GM23338 (cell line): Measurements from ENCODE around the gene KIAA0232.
A peak's percentile ranks its signal among the peaks of the same experiment; 100 is the strongest.

Source experiments
- CREB1 ChIP-seq: fragments of 250-450 bp; sonication (Bioruptor Pico); IDR thresholded peaks from 2 replicates; pipeline ENCODE4 v1.5.0; 2020; ENCODE audit warnings: low read depth, mild to moderate bottlenecking, moderate library complexity
- CTCF ChIP-seq, 2 experiments: fragments of 200-600 bp in 1 of 2; sonication (generic) in 1 of 2; conservative IDR thresholded peaks; 2 replicates each; pipeline versions ENCODE4 v1.5.1 to v1.6.1; 2016 to 2017; ENCODE audit warnings: antibody characterized with exemption in 2 of 2, low read depth in 2 of 2, mild to moderate bottlenecking in 2 of 2, moderate library complexity in 1 of 2
- EZH2 ChIP-seq: fragments of 200-600 bp; sonication (generic); IDR thresholded peaks from one replicate; pipeline ENCODE4 v1.8.0; 2017; ENCODE audit warnings: antibody characterized with exemption, mild to moderate bottlenecking, low read depth; ENCODE audit not compliant: unreplicated experiment
- EZH2phosphoT487 ChIP-seq: fragments of 200-600 bp; sonication (generic); IDR thresholded peaks from one replicate; pipeline ENCODE4 v1.8.1; 2018; ENCODE audit warnings: antibody characterized with exemption; ENCODE audit not compliant: unreplicated experiment
- REST ChIP-seq: IDR thresholded peaks from one replicate; pipeline ENCODE4 v1.6.1; 2018; ENCODE audit warnings: antibody characterized with exemption; ENCODE audit not compliant: unreplicated experiment

- TF ChIP-seq REST: no peak
- no peak for TF ChIP-seq CTCF (conservative IDR thresholded peaks at IDR 0.05; ENCODE audit: low read depth in 2 of 2)
- TF ChIP-seq EZH2: no peak
- peak; percentile 68 for TF ChIP-seq CREB1 (CRISPR knock-in tag)
- TF ChIP-seq EZH2phosphoT487: no peak
Measured at GRCh38 chr4:6782147-6782845, at the start of gene KIAA0232.
